Activated T-cell treated with anti-CD3 and anti-CD28 coated beads, Interleukin-2, amount 50 U/mL, for 72 hours (primary cell): ENCODE measurements around the gene SLC17A5. TPM values are rescaled to one million over a fixed set of nuclear protein-coding genes. Genes with fewer than 3 reads are reported as not detected.

Experiments
- total RNA-seq, 2 donors: library from RNA; stranded (reverse); gene quantifications; one replicate each; pipeline ENCODE4 v1.2.3, GENCODE V29; 2022

The SLC17A5 gene
- total RNA-seq, 2 donors from 2014 or later = 3.2 to 4.7 TPM

Other genes with a start within 250 kb of the SLC17A5 start
- gene CGAS, start 201.7 kb downstream of the SLC17A5 start, total RNA-seq = 10 to 100 TPM; 20.7 to 26.9 TPM
- 10 to 100 TPM; 49.6 to 68.8 TPM for gene MTO1, start 192.3 kb downstream of the SLC17A5 start, total RNA-seq
- over 10,000 TPM; 15,536 to 16,076 TPM for gene EEF1A1, start 133.0 kb downstream of the SLC17A5 start, total RNA-seq
- gene CD109, start 42.2 kb upstream of the SLC17A5 start, total RNA-seq = 10 to 100 TPM; 14.9 to 21.6 TPM